Keratinocyte (primary cell): ENCODE results near the gene SFXN2. TPM values are rescaled to one million over a fixed set of nuclear protein-coding genes. Genes with fewer than 3 reads are reported as not detected.

Experiments used
- DNase-seq: peaks from one replicate; pipeline ENCODE4 v3.0.0-alpha.2; 2011; ENCODE audit warnings: low read depth, missing footprints, low spot score
- FAIRE-seq: peaks from 2 replicates; lab custom pipeline; 2011; peaks lifted over from hg19 to GRCh38; lab: Jason Lieb, UNC
- H2AFZ ChIP-seq: 2 replicates; pipeline ENCODE4 v1.6.0; 2012; ENCODE audit warnings: low read length, control low read depth, inconsistent platforms; ENCODE audit not compliant: control insufficient read depth
- H3K27ac ChIP-seq: 2 replicates; pipeline ENCODE4 v1.5.1; 2011; ENCODE audit warnings: low read length; ENCODE audit not compliant: control insufficient read depth, insufficient read depth
- H3K27me3 ChIP-seq: 3 replicates; pipeline ENCODE4 v1.6.0; 2011; ENCODE audit warnings: low read length; ENCODE audit not compliant: control insufficient read depth, insufficient read depth; ENCODE audit errors: extremely low read depth
- H3K36me3 ChIP-seq, 2 experiments: 2 replicates in 1 of 2; 3 replicates in 1 of 2; pipeline ENCODE4 v1.5.1; 2011; ENCODE audit warnings: low read length in 2 of 2, mild to moderate bottlenecking in 1 of 2; ENCODE audit not compliant: control insufficient read depth in 2 of 2, insufficient read depth in 2 of 2; ENCODE audit errors: extremely low read depth in 1 of 2
- H3K4me1 ChIP-seq: 3 replicates; pipeline ENCODE4 v1.5.1; 2011; ENCODE audit warnings: low read length; ENCODE audit not compliant: control insufficient read depth, insufficient read depth; ENCODE audit errors: extremely low read depth
- H3K4me2 ChIP-seq: 3 replicates; pipeline ENCODE4 v1.6.0; 2011; ENCODE audit warnings: low read depth, low read length; ENCODE audit not compliant: control insufficient read depth, insufficient read depth; ENCODE audit errors: extremely low read depth
- H3K4me3 ChIP-seq, 3 experiments: fragments of 200-600 bp in 1 of 3; sonication (generic) in 1 of 3; 2 replicates in 2 of 3; 3 replicates in 1 of 3; pipeline ENCODE4 v1.5.1; 2011 to 2016; ENCODE audit warnings: low read length in 3 of 3, mild to moderate bottlenecking in 3 of 3, control low read depth in 2 of 3, inconsistent platforms in 1 of 3, low read depth in 1 of 3, mixed read lengths in 1 of 3, mixed run types in 1 of 3, moderate library complexity in 1 of 3; ENCODE audit not compliant: control insufficient read depth in 2 of 3, insufficient read depth in 2 of 3; ENCODE audit errors: extremely low read depth in 1 of 3
- H3K79me2 ChIP-seq: 2 replicates; pipeline ENCODE4 v1.6.0; 2012; ENCODE audit warnings: low read length; ENCODE audit not compliant: control insufficient read depth, insufficient read depth
- H3K9ac ChIP-seq: 3 replicates; pipeline ENCODE4 v1.6.0; 2011; ENCODE audit warnings: low read length; ENCODE audit not compliant: control insufficient read depth, insufficient read depth; ENCODE audit errors: extremely low read depth
- H3K9me1 ChIP-seq: 3 replicates; pipeline ENCODE4 v1.6.0; 2011; ENCODE audit warnings: low read length; ENCODE audit not compliant: control insufficient read depth, insufficient read depth; ENCODE audit errors: extremely low read depth
- H3K9me3 ChIP-seq: 2 replicates; pipeline ENCODE4 v1.5.1; 2012; ENCODE audit warnings: low read depth, low read length; ENCODE audit not compliant: control insufficient read depth
- H4K20me1 ChIP-seq: 3 replicates; pipeline ENCODE4 v1.6.0; 2011; ENCODE audit warnings: low read length; ENCODE audit not compliant: control insufficient read depth, insufficient read depth; ENCODE audit errors: extremely low read depth
- EZH2 ChIP-seq: IDR thresholded peaks from one replicate; pipeline ENCODE4 v1.6.1; 2012; ENCODE audit warnings: inconsistent platforms, mild to moderate bottlenecking, low read length, moderate library complexity
- dilution Hi-C: fragments of 300-500 bp; cut with MboI; formaldehyde crosslinking; loops from one replicate; pipeline ENCODE4 v1.7.0; 2020; ENCODE audit warnings: low sequenced_read_pairs; ENCODE audit not compliant: extremely low pct_ligation_motif_present
- polyA plus RNA-seq, 5 experiments: library from polyadenylated mRNA; depleted of rRNA in 3 of 5; stranded (reverse) in 3 of 5; stranded (forward) in 1 of 5; unstranded in 1 of 5; fragments of >200 nt; gene quantifications; 1 replicate in 1 of 5; 2 replicates in 3 of 5; 3 replicates in 1 of 5; pipeline versions ENCODE4 v1.2.1 to v1.2.3, GENCODE V29; 2011 to 2012; ENCODE audit warnings: missing spikeins in 2 of 5, low read depth in 1 of 5, low replicate concordance in 1 of 5
- TF ChIP-seq, protein P1 (sequence below), 3 experiments: IDR thresholded peaks in 1 of 3; conservative IDR thresholded peaks in 1 of 3; optimal IDR thresholded peaks in 1 of 3; 2 replicates in 2 of 3; 3 replicates in 1 of 3; pipeline versions ENCODE3 to v1.5.1; 2011; ENCODE audit warnings: low read length in 3 of 3, mild to moderate bottlenecking in 3 of 3, moderate library complexity in 2 of 3, control low read depth in 1 of 3, inconsistent platforms in 1 of 3; ENCODE audit not compliant: insufficient read depth in 2 of 3; ENCODE audit errors: extremely low read depth in 1 of 3

SFXN2 gene
- polyA plus RNA-seq, 1 donor (not counting 4 experiments of a cell fraction or from before 2014, with no cell fraction given): 5.0 TPM

DNA sequence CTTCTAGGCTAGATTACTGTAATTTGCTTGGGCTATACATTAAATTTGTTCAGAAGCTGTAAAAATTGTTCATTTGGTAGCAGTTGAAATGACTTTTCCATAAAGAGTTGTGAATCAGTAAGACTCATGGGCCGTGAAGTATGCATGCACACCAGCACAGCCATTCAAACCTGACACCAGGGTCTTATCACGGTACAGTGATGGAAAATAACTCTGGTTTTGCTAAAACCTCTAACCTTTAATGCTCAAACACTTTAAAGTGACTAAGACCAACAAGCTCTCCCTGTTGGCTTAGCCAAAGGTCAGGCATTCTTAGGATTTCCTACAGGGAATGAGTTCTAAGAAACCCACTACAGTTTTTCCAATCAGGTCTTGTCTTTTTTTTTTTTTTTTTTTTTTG, 11.7 kb upstream of the SFXN2 start:
- H3K79me2 ChIP-seq: no peaks in the 10 kb centered on the region
- DNase-seq: no peak
- H3K4me3 ChIP-seq: no peak overlapping the region
- H4K20me1 ChIP-seq: no peaks in the 10 kb centered on the region
- H3K9ac ChIP-seq: no peak overlapping the region
- dilution Hi-C loops: no loop called here
- H3K4me1 ChIP-seq: peaks cover 3% of the 10 kb centered on the region
- FAIRE-seq: no peak
- H3K36me3 ChIP-seq: peaks cover 0 to 1% of the 10 kb centered on the region in 2 experiments
- H2AFZ ChIP-seq: no peak overlapping the region
- H3K27ac ChIP-seq: no peak overlapping the region
- no peaks in the 10 kb centered on the region for H3K9me3 ChIP-seq
- H3K27me3 ChIP-seq: no peaks in the 10 kb centered on the region
- H3K4me2 ChIP-seq: no peak overlapping the region
- no peaks in the 10 kb centered on the region for H3K9me1 ChIP-seq
- TF ChIP-seq, protein P1, sequence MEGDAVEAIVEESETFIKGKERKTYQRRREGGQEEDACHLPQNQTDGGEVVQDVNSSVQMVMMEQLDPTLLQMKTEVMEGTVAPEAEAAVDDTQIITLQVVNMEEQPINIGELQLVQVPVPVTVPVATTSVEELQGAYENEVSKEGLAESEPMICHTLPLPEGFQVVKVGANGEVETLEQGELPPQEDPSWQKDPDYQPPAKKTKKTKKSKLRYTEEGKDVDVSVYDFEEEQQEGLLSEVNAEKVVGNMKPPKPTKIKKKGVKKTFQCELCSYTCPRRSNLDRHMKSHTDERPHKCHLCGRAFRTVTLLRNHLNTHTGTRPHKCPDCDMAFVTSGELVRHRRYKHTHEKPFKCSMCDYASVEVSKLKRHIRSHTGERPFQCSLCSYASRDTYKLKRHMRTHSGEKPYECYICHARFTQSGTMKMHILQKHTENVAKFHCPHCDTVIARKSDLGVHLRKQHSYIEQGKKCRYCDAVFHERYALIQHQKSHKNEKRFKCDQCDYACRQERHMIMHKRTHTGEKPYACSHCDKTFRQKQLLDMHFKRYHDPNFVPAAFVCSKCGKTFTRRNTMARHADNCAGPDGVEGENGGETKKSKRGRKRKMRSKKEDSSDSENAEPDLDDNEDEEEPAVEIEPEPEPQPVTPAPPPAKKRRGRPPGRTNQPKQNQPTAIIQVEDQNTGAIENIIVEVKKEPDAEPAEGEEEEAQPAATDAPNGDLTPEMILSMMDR (optimal IDR thresholded peaks at IDR 0.05 in 1 of 3, IDR thresholded peaks at IDR 0.05 in 1 of 3, conservative IDR thresholded peaks at IDR 0.05 in 1 of 3; ENCODE audit: extremely low read depth in 1 of 3, insufficient read depth in 2 of 3, low read length in 3 of 3): no peak

DNA sequence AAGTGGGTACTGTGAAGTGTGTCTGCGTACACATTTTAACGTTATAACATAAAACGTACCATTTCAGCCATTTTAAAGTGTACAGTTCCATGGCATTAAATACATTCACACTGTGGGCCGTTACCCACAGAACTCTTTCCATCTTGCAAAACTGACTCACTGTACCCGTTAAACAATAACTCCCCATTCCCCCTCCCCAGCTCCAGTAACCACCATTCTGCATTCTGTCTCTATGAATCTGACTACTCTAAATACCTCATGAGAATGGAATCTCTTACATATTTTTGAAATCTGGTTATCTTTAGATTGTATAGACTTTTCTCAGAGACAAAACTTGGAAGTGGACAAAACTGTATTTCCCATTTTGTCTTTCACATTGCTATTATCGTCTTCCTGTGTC, 9.5 kb upstream of the SFXN2 start:
- H3K4me3 ChIP-seq: no peak overlapping the region
- FAIRE-seq: no peak
- H3K79me2 ChIP-seq: no peaks in the 10 kb centered on the region
- no peaks in the 10 kb centered on the region for H3K9me3 ChIP-seq
- peaks cover 2% of the 10 kb centered on the region for H3K4me1 ChIP-seq
- H3K9ac ChIP-seq: no peak overlapping the region
- H3K27ac ChIP-seq: no peak overlapping the region
- H3K9me1 ChIP-seq: no peaks in the 10 kb centered on the region
- H3K27me3 ChIP-seq: no peaks in the 10 kb centered on the region
- H3K4me2 ChIP-seq: no peak overlapping the region
- no peak overlapping the region for H2AFZ ChIP-seq
- no peaks in the 10 kb centered on the region for H4K20me1 ChIP-seq
- H3K36me3 ChIP-seq: no peaks in the 10 kb centered on the region
- no peak for DNase-seq
- TF ChIP-seq EZH2: no peak
- TF ChIP-seq, protein P1 (optimal IDR thresholded peaks at IDR 0.05 in 1 of 3, IDR thresholded peaks at IDR 0.05 in 1 of 3, conservative IDR thresholded peaks at IDR 0.05 in 1 of 3; ENCODE audit: extremely low read depth in 1 of 3, insufficient read depth in 2 of 3, low read length in 3 of 3): no peak
- dilution Hi-C loops: no loop called here
